Measurements from ENCODE around the gene MUL1.
"Not testable (repeated sequence)": the region's sequence is repeated elsewhere in the genome, so short reads cannot be mapped to it uniquely, and the experiment has no call there.

MUL1 gene

GRCh38 chr1:20519609-20520262 is 11.8 kb upstream of the MUL1 start:
- not testable (repeated sequence) for DNase-seq (ENCODE audit: low read depth in 4 of 4, low spot score in 1 of 4)

DNA sequence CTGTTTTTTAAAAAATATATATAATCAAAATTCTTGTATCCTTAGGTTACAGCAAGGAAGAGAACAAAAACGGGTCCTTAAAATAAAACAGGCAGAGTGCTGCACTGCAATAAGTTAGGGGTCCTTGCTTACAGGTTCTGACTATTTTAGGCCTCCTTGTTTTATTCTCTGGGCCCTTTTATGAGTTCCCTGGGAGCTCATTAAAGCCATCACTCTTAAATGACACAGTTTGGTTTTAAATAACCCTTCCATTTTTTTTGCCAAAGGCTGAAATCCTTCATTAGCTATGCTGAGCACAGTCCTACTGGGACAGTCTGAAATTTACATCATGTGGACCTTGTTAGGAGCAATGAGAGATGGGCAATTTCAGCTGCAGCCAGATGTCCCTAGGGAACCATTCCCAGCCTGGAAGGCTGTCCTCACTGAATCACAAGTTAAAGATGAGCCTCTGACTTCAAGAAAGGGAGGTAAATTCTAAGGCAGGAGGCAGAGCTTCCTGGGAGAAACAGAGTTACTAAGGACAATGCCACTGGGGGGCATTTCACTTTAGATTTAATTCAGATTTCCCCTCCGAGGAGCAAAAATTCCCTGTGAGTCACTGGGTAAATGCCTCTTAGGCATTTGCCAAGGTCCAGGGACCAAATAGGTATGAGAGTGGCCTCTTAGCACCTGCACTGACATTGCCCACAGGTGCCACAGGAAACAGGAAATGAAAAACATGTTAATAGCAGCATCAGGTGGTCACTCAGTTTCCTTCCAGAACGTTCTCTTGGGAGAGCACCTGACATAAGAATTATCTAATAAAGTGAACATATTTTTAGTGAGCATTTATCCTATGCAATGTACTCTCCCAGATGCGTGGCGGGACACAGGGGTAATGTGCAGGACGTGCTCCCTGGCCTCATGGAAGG is 3.8 kb upstream of the MUL1 start:
- DNase-seq (ENCODE audit: low read depth in 4 of 4, low spot score in 1 of 4): no peak

DNA sequence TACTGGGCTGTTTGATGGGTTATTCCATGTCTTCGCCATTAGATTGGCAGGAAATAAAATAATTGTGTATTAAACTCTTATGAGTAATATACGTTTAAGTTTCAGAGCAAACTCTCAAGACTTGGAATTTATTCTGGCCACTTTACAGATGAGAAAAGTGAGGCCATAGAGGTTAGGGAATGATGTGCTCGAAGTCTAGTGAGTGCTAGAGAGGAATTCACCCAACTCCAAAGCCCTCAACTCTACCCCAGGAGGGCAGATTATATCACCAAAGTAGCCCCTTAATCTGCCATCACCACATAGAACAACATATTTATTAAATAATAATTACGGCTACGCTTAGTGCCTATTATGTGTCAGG is 440 bp upstream of the MUL1 start:
- no peak for DNase-seq (ENCODE audit: low read depth in 4 of 4, low spot score in 1 of 4)

GRCh38 chr1:20507248-20507563 is 745 bp downstream of the MUL1 start:
- no peak for DNase-seq (ENCODE audit: low read depth in 4 of 4, low spot score in 1 of 4)

- no peak for DNase-seq (ENCODE audit: low read depth in 4 of 4, low spot score in 1 of 4)
These were observed 2.5 kb downstream of the MUL1 start for GRCh38 chr1:20505488-20505887.

- no peak for DNase-seq (ENCODE audit: low read depth in 4 of 4, low spot score in 1 of 4)
These were observed 7.2 kb downstream of the MUL1 start for GRCh38 chr1:20500716-20501115.

DNA sequence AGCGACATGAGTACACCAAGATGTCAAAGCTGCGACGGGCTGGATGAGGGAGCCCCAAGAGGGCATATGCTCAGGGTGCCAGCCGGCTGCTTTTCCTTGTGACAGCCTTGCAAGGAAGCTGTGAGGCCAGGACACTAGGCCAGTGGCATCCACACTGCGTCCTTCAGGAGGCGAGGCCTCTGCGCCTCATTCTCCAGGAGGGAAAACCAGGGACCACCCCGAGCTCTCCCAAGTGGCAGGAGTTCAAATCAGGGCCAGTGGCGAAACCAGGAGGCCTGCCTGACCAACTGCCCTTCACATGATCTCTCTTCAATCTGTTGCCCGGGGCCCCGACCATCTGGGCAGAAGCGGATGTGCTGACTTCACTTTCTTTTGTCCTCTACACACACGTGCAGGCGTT is 8.2 kb downstream of the MUL1 start:
- no peak for DNase-seq (ENCODE audit: low read depth in 4 of 4, low spot score in 1 of 4)

DNA sequence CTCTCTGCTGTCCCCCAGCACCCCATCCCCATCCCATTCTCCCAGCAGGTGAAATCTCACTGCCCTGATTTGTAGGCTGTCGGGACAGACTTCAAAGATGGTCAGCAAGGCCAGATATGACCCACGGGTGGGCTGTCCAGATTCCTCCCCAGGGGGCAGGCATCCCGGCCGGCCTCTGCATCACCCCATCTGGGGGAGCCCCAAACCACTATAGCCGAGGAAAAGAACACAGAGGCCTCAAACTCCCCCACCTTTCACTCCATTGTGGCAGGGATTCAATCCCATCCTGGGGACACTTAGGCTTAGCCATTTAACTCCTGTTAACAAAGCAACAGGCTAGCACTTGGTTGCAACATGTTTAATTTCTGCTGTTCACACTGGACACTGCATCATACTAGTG is 8.8 kb downstream of the MUL1 start:
- no peak for DNase-seq (ENCODE audit: low read depth in 4 of 4, low spot score in 1 of 4)

DNA sequence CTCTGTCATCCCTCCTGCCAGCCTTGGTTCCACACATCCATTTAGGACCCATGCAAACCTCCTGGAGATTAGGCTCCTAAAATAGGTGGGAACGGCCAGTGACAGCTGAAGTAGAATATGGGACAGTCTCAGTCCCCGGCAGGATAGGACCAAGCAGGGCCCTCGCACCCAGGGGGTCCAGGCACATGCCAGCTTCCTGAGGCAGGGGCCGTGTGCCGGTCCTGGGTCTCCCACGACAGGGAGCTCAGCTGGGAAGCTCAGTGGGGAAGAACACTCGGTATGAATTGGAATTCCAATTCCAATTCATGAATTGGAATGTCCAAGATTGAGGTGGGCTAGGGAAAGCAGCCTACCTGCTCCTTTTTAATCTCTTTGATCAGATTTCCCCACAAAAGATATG is 9.8 kb downstream of the MUL1 start:
- DNase-seq (ENCODE audit: low read depth in 4 of 4, low spot score in 1 of 4): no peak

- DNase-seq (ENCODE audit: low read depth in 4 of 4, low spot score in 1 of 4): no peak
These were observed 10.4 kb downstream of the MUL1 start for GRCh38 chr1:20497506-20497905.

DNA sequence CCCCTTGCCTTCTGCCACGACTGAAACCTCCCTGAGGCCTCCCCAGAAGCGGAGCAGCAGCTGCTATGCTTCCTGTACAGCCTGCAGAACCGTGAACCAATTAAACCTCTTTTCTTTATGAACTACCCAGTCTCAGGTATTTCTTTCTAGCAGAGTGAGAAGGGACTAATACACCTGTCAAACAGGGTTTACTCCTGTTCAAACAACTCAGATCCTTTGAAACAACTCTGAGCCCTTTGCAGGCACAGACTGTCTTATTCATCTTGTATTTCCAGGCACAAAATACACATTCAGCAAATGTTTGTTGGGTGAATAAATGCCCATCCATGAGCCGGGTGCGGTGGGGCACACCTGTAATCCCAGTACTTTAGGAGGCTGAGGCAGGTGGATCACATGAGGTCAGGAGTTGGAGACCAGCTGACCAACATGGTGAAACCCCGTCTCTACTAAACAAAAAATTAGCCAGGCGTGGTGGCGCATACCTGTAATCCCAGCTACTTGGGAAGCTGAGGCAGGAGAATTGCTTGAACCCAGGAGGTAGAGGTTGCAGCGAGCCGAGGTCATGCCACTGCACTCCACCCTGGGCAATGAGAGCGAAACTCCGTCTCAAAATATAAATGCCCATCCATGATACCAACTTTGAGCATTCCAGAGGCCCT is 11.1 kb downstream of the MUL1 start:
- not testable (repeated sequence) for DNase-seq (ENCODE audit: low read depth in 4 of 4, low spot score in 1 of 4)

DNA sequence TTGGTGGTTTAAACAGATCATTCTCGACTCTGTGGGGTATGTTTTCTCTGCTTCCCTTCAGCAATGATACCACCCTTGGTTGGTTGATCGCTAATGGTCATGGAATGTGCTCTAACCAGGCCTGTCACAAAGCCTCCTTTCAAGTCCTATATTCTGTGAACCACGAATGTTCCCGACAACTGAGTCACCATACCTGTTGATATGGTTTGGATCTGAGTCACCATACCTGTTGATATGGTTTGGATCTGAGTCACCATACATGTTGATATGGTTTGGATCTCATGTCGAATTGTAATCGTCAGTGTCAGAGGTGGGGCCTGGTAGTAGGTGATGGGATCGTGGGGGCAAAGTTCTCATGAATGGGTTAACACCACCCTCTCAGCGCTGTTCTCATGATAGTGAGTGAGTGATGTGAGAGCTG is 11.7 kb downstream of the MUL1 start:
- no peak for DNase-seq (ENCODE audit: low read depth in 4 of 4, low spot score in 1 of 4)

- no peak for DNase-seq (ENCODE audit: low read depth in 4 of 4, low spot score in 1 of 4)
These were observed 12.3 kb downstream of the MUL1 start for GRCh38 chr1:20495661-20496060.

GRCh38 chr1:20494609-20495311 is 13.2 kb downstream of the MUL1 start:
- no peak for DNase-seq (ENCODE audit: low read depth in 4 of 4, low spot score in 1 of 4)

GRCh38 chr1:20493839-20494608 is 13.9 kb downstream of the MUL1 start:
- peak; percentile 63 to 75 (median 70) for DNase-seq (ENCODE audit: low read depth in 4 of 4, low spot score in 1 of 4)

DNA sequence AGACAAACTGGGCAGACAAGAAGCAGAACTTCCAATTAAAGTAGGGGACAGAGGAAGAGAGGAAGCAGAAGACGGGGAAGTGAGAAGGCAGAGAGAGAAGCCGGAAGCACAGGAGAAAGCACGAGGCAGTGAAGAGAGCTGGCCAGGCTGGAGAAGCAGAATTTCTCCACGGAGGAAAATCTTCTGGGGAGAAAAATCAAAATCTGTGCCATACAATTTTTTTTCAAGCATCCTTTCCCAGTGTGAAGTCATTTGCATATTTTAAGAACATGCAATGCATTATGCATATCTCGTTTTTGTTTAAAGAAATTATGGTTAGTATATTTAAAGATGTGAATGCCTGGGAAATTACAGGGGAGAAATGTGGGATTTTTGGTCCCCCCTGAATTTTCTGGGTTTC is 14.6 kb downstream of the MUL1 start:
- DNase-seq (ENCODE audit: low read depth in 4 of 4, low spot score in 1 of 4): no peak

DNA sequence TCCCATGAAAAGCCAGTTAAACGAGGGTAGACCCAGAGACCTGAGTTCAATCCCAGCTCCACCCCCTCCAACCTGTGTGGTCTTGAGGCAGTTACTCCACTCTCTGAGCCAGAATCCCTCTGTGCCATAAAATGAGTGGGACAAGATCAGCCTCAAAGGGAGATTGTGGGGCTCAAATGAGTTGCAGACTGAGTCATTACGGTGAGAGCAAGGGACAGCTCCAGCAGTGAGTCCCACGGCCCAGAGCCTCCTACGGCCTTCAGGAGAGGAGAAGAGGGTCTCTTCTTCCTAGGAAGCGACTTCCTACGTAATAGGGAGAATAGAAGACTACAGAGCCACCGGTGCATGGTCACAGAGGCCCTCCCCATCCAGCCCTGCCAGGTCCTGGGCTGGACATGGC is 15.2 kb downstream of the MUL1 start:
- no peak for DNase-seq (ENCODE audit: low read depth in 4 of 4, low spot score in 1 of 4)

GRCh38 chr1:20491866-20492265 is 16.1 kb downstream of the MUL1 start:
- no peak for DNase-seq (ENCODE audit: low read depth in 4 of 4, low spot score in 1 of 4)

GRCh38 chr1:20491178-20491577 is 16.8 kb downstream of the MUL1 start:
- no peak for DNase-seq (ENCODE audit: low read depth in 4 of 4, low spot score in 1 of 4)

- DNase-seq (ENCODE audit: low read depth in 4 of 4, low spot score in 1 of 4): no peak
These were observed 20.7 kb downstream of the MUL1 start for GRCh38 chr1:20487236-20487590.
